A549 (cell line): ENCODE data around the gene NACC2. TPM values are rescaled to one million over a fixed set of nuclear protein-coding genes. Genes with fewer than 3 reads are reported as not detected.

ENCODE experiments used
- ATAC-seq, 2 experiments: fragments of 200-7000 bp in 1 of 2; fragments of >200 bp in 1 of 2; cut with Nextera tagmentation in 1 of 2; cut with Tn5 transposase in 1 of 2; 3 replicates each; pipeline versions ENCODE4 v1.8.0 to v1.9.1; 2018 to 2020; ENCODE audit warnings: mild to moderate bottlenecking in 1 of 2, moderate library complexity in 1 of 2
- CTCF ChIA-PET: fragments of 300-600 bp; sonication (Branson Sonifier 250); formaldehyde crosslinking; extraction: SDS; loops from one replicate; lab custom pipeline; 2021; ENCODE audit warnings: antibody characterized with exemption, inconsistent platforms; lab: Yijun Ruan, JAX
- POLR2A ChIA-PET: fragments of 350-600 bp; formaldehyde crosslinking; extraction: SDS; loops from one replicate; lab custom pipeline; 2021; ENCODE audit warnings: antibody characterized with exemption, inconsistent platforms; lab: Yijun Ruan, JAX
- DNase-seq, 2 experiments: peaks; one replicate each; pipeline versions ENCODE4 v3.0.0 to v3.0.0-alpha.2; 2011 to 2016; ENCODE audit warnings: low read depth in 1 of 2, low spot score in 1 of 2
- FAIRE-seq: peaks from 2 replicates; lab custom pipeline; 2011; peaks lifted over from hg19 to GRCh38; lab: Jason Lieb, UNC
- H3K27ac ChIP-seq, 2 experiments: fragments of >200 bp; sonication (Bioruptor Twin); formaldehyde crosslinking; 3 replicates each; pipeline ENCODE4 v1.5.1; 2016 to 2017
- H3K4me1 ChIP-seq: fragments of >200 bp; sonication (Bioruptor Twin); formaldehyde crosslinking; 3 replicates; pipeline ENCODE4 v1.6.1; 2016
- H3K4me2 ChIP-seq: fragments of >200 bp; sonication (Bioruptor Twin); formaldehyde crosslinking; 3 replicates; pipeline ENCODE4 v1.6.1; 2016
- H3K4me3 ChIP-seq: fragments of >200 bp; sonication (Bioruptor Twin); formaldehyde crosslinking; 3 replicates; pipeline ENCODE4 v1.5.1; 2016
- H3K9me3 ChIP-seq: fragments of >200 bp; sonication (Bioruptor Twin); formaldehyde crosslinking; 3 replicates; pipeline ENCODE4 v1.6.1; 2016
- CBX2 ChIP-seq: fragments of 200-600 bp; sonication (generic); IDR thresholded peaks from 2 replicates; pipeline ENCODE4 v1.6.1; 2016; ENCODE audit warnings: low read depth, mild to moderate bottlenecking, borderline replicate concordance
- CEBPB ChIP-seq, 2 experiments: fragments of >200 bp in 1 of 2; sonication (Bioruptor Twin) in 1 of 2; formaldehyde crosslinking in 1 of 2; IDR thresholded peaks; 2 replicates each; pipeline ENCODE4 v1.6.1; 2012 to 2016
- E2F6 ChIP-seq: IDR thresholded peaks from 2 replicates; pipeline ENCODE4 v1.6.1; 2012; ENCODE audit warnings: low read depth, borderline replicate concordance
- EHF ChIP-seq: fragments of 250-450 bp; sonication (Bioruptor Pico); IDR thresholded peaks from 2 replicates; pipeline ENCODE4 v1.5.0; 2020; ENCODE audit warnings: mild to moderate bottlenecking
- EHMT2 ChIP-seq: fragments of 200-600 bp; sonication (generic); IDR thresholded peaks from 2 replicates; pipeline ENCODE4 v1.6.1; 2016; ENCODE audit warnings: antibody characterized with exemption, low read depth, mild to moderate bottlenecking, moderate library complexity
- EP300 ChIP-seq, 2 experiments: fragments of >200 bp; sonication (Bioruptor Twin); formaldehyde crosslinking; IDR thresholded peaks; 2 replicates in 1 of 2; 3 replicates in 1 of 2; pipeline ENCODE4 v1.6.1; 2016 to 2017
- FOSL2 ChIP-seq, 2 experiments: fragments of 450-650 bp in 1 of 2; fragments of >200 bp in 1 of 2; sonication (Bioruptor Twin) in 1 of 2; formaldehyde crosslinking; IDR thresholded peaks; 2 replicates each; pipeline versions ENCODE4 v1.5.0 to v1.6.1; 2016 to 2020; ENCODE audit warnings: mild to moderate bottlenecking in 1 of 2, moderate library complexity in 1 of 2
- FOXS1 ChIP-seq: fragments of 250-450 bp; sonication (Bioruptor Pico); IDR thresholded peaks from 2 replicates; pipeline ENCODE4 v1.5.0; 2020; ENCODE audit warnings: mild to moderate bottlenecking, moderate library complexity
- HDAC2 ChIP-seq: fragments of 200-600 bp; sonication (generic); IDR thresholded peaks from 2 replicates; pipeline ENCODE4 v1.6.1; 2016
- HOXB13 ChIP-seq: fragments of 250-450 bp; sonication (Bioruptor Pico); IDR thresholded peaks from 2 replicates; pipeline ENCODE4 v1.5.0; 2020; ENCODE audit warnings: low read depth, mild to moderate bottlenecking, moderate library complexity
- HOXB5 ChIP-seq: fragments of 250-450 bp; sonication (Bioruptor Pico); IDR thresholded peaks from 2 replicates; pipeline ENCODE4 v1.5.0; 2020; ENCODE audit warnings: mild to moderate bottlenecking, moderate library complexity
- JUNB ChIP-seq: fragments of >200 bp; sonication (Bioruptor Twin); formaldehyde crosslinking; IDR thresholded peaks from 2 replicates; pipeline ENCODE4 v1.6.1; 2016
- KDM1A ChIP-seq: fragments of 200-600 bp; sonication (generic); IDR thresholded peaks from 2 replicates; pipeline ENCODE4 v1.6.1; 2016; ENCODE audit warnings: low read depth, mild to moderate bottlenecking
- KDM5A ChIP-seq: fragments of 200-600 bp; sonication (generic); IDR thresholded peaks from 2 replicates; pipeline ENCODE4 v1.6.1; 2016; ENCODE audit warnings: antibody characterized with exemption, mild to moderate bottlenecking
- MAFK ChIP-seq: fragments of 450-650 bp; IDR thresholded peaks from 2 replicates; pipeline ENCODE4 v1.6.1; 2014; ENCODE audit not compliant: partially characterized antibody
- MYC ChIP-seq: IDR thresholded peaks from 2 replicates; pipeline ENCODE4 v1.6.1; 2012; ENCODE audit warnings: mild to moderate bottlenecking, inconsistent platforms, low read length, improper control_type of control experiment, borderline replicate concordance
- NFE2L2 ChIP-seq: fragments of 150-350 bp; conservative IDR thresholded peaks from 2 replicates; pipeline ENCODE4 v1.6.1; 2014; ENCODE audit warnings: low read length
- NR3C1 ChIP-seq: fragments of >200 bp; sonication (Bioruptor Twin); formaldehyde crosslinking; IDR thresholded peaks from 3 replicates; pipeline ENCODE4 v1.6.1; 2017
- POLR2A ChIP-seq: IDR thresholded peaks from 2 replicates; pipeline ENCODE4 v1.6.1; 2012; ENCODE audit warnings: mild to moderate bottlenecking, low read length
- RCOR1 ChIP-seq: fragments of 150-350 bp; IDR thresholded peaks from 2 replicates; pipeline ENCODE4 v1.6.1; 2014; ENCODE audit warnings: antibody characterized with exemption, low read length, low read depth
- RNF2 ChIP-seq: fragments of 200-600 bp; sonication (generic); IDR thresholded peaks from 2 replicates; pipeline ENCODE4 v1.6.1; 2016; ENCODE audit warnings: low read depth, mild to moderate bottlenecking, antibody characterized with exemption, moderate library complexity, borderline replicate concordance
- SREBF2 ChIP-seq: fragments of 450-650 bp; IDR thresholded peaks from 2 replicates; pipeline ENCODE4 v1.6.1; 2014; ENCODE audit warnings: mild to moderate bottlenecking, moderate library complexity
- ZC3H11A ChIP-seq: fragments of 450-650 bp; IDR thresholded peaks from 2 replicates; pipeline ENCODE4 v1.6.1; 2014; ENCODE audit warnings: antibody characterized with exemption, mild to moderate bottlenecking
- ZNF302 ChIP-seq: fragments of 250-450 bp; sonication (Bioruptor Pico); IDR thresholded peaks from 2 replicates; pipeline ENCODE4 v1.9.0; 2021; ENCODE audit warnings: inconsistent platforms, mild to moderate bottlenecking, moderate library complexity
- WGBS: methylation state at CpG from one replicate; pipeline ENCODE4 v1.1.6; 2017; ENCODE audit errors: missing lambda C conversion rate; 5-methylcytosine and 5-hydroxymethylcytosine counted together
- polyA plus RNA-seq, 4 experiments: library from polyadenylated mRNA; depleted of rRNA in 3 of 4; stranded (reverse); fragments of >200 nt; fragmentation: RNase III in 1 of 4; extraction: RNeasy Plus Mini Kit Qiagen cat#74134 plus additional on column Dnase treatment in 1 of 4; gene quantifications; 2 replicates in 3 of 4; 3 replicates in 1 of 4; pipeline ENCODE4 v1.2.3, GENCODE V29; 2011 to 2017
- TF ChIP-seq, protein P1 (sequence below): fragments of >200 bp; sonication (Bioruptor Twin); formaldehyde crosslinking; IDR thresholded peaks from 3 replicates; pipeline ENCODE4 v1.5.1; 2016
- TF ChIP-seq, protein P2 (sequence below): IDR thresholded peaks from 2 replicates; pipeline ENCODE4 v1.6.1; 2012
- TF ChIP-seq, protein P3 (sequence below): IDR thresholded peaks from 2 replicates; pipeline ENCODE4 v1.6.1; 2012

The NACC2 gene
- polyA plus RNA-seq, 2 of the 4 experiments (the other 2 are of a cell fraction): 16.1 to 28.4 TPM

- no peaks in the 10 kb centered on the region for H3K9me3 ChIP-seq
- no peak overlapping the region for H3K4me3 ChIP-seq
- peaks cover 24% of the 10 kb centered on the region for H3K4me1 ChIP-seq
- peak overlapping the region in 1 of 2 experiments; percentile 16; a peak in 1 of 6 replicates for H3K27ac ChIP-seq
- FAIRE-seq (no peak), ATAC-seq (no peak), DNase-seq (no peak)
- 93% methylated on average over 22 of the region's 24 CpGs for WGBS
- POLR2A ChIA-PET: no interaction called here
- TF ChIP-seq EP300 (IDR thresholded peaks at IDR 0.05): no peak
- TF ChIP-seq, protein P1, sequence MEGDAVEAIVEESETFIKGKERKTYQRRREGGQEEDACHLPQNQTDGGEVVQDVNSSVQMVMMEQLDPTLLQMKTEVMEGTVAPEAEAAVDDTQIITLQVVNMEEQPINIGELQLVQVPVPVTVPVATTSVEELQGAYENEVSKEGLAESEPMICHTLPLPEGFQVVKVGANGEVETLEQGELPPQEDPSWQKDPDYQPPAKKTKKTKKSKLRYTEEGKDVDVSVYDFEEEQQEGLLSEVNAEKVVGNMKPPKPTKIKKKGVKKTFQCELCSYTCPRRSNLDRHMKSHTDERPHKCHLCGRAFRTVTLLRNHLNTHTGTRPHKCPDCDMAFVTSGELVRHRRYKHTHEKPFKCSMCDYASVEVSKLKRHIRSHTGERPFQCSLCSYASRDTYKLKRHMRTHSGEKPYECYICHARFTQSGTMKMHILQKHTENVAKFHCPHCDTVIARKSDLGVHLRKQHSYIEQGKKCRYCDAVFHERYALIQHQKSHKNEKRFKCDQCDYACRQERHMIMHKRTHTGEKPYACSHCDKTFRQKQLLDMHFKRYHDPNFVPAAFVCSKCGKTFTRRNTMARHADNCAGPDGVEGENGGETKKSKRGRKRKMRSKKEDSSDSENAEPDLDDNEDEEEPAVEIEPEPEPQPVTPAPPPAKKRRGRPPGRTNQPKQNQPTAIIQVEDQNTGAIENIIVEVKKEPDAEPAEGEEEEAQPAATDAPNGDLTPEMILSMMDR: no peak
- TF ChIP-seq KDM1A: no peak
- TF ChIP-seq HOXB5 (CRISPR knock-in tag): no peak
- TF ChIP-seq EHF (CRISPR knock-in tag): no peak
- no peak for TF ChIP-seq ZNF302 (CRISPR knock-in tag)
- no peak for TF ChIP-seq JUNB
- TF ChIP-seq FOXS1 (CRISPR knock-in tag): no peak
- no peak for TF ChIP-seq SREBF2
- CTCF ChIA-PET: interaction anchor here (1.6 to 4.0 kb wide), 3 partner anchors 31 to 119 kb away, joined by 5 to 30 read pairs (median 10); no protein-coding TSS in a partner anchor
- H3K4me2 ChIP-seq: no peak overlapping the region
Measured at GRCh38 chr9:136086213-136086881, 8.7 kb downstream of the NACC2 start.

- TF ChIP-seq RCOR1: no peak
- TF ChIP-seq, protein P1: no peak
- no peak for TF ChIP-seq CBX2
- TF ChIP-seq KDM5A: no peak
- no peak for TF ChIP-seq FOXS1 (CRISPR knock-in tag)
- TF ChIP-seq HOXB13 (CRISPR knock-in tag): no peak
- no peak for TF ChIP-seq EHMT2
- no peak for TF ChIP-seq RNF2
- Histone ChIP-seq H3K27ac (peak overlapping the region in 1 of 2 experiments; percentile 16; a peak in 1 of 6 replicates), H3K4me2 (no peak overlapping the region), H3K4me3 (no peak overlapping the region), H3K9me3 (no peaks in the 10 kb centered on the region), H3K4me1 (peaks cover 19% of the 10 kb centered on the region)
- WGBS: 91% methylated on average over 13 of the region's 16 CpGs
- POLR2A ChIA-PET: no interaction called here
- FAIRE-seq (no peak), ATAC-seq (0 out of 6 replicates have a peak, but pooled peaks of 1 of the 2 experiments have one; percentile 8), DNase-seq (no peak)
- CTCF ChIA-PET: interaction anchor here (1.6 to 4.0 kb wide), 3 partner anchors 32 to 118 kb away, joined by 5 to 30 read pairs (median 10); no protein-coding TSS in a partner anchor
Measured at GRCh38 chr9:136085815-136086212, 9.3 kb downstream of the NACC2 start.

DNA sequence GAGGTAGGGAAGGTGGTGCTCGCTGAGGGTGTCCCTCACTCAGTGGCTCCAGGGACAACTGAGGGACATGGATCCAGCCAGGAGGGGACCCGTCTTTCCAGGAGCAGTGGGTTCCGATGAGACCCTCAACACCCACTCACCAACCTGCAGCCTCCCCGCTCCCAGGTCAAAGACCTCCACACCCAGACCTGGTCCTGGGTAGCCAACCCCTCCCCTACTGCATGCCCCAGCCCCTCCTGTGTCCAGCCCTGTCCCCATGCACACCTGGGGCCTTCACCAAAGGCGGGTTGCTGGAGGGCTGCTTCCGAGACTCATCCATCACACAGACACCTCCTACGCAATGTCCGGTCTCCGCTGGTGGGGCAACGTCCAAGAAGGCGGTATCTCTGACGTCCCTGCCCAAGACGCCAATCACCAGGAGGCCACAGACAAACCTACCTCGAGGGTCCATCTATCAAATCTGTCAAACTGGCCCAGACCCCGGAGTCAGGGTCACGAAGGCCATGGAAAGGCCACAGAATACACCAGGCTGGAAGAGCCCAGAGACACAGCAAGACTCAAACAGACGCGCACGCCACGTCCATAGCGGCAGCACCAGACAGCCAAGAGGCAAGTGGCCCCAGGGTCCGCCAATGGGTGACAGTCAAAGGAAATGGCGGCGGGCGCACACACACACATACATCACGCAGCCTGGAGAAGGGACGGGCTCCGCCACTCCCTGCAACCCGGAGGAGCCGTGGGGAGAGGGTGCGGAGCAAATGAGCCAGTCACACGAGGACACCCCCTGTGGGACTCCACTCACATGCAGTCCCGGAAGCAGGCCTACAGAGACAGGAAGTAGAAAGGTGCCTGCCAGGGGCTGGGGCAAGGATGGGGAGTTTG, 10.8 kb downstream of the NACC2 start:
- no peaks in the 10 kb centered on the region for H3K9me3 ChIP-seq
- no peak overlapping the region for H3K4me2 ChIP-seq
- DNase-seq: no peak
- no peak overlapping the region for H3K27ac ChIP-seq
- H3K4me3 ChIP-seq: no peak overlapping the region
- POLR2A ChIA-PET: no interaction called here
- ATAC-seq: no peak
- peaks cover 19% of the 10 kb centered on the region for H3K4me1 ChIP-seq
- CTCF ChIA-PET: interaction anchor here (0.6 to 4.0 kb wide), 5 partner anchors 10 to 86 kb away, joined by 3 to 30 read pairs (median 3); no protein-coding TSS in a partner anchor
- 91% methylated on average over 31 of the region's 33 CpGs for WGBS
- FAIRE-seq: no peak
- no peak for TF ChIP-seq MYC
- TF ChIP-seq ZC3H11A: no peak
- TF ChIP-seq HDAC2: no peak
- no peak for TF ChIP-seq NFE2L2
- no peak for TF ChIP-seq NR3C1
- TF ChIP-seq ZNF302 (CRISPR knock-in tag): no peak
- no peak for TF ChIP-seq CBX2
- TF ChIP-seq, protein P2, sequence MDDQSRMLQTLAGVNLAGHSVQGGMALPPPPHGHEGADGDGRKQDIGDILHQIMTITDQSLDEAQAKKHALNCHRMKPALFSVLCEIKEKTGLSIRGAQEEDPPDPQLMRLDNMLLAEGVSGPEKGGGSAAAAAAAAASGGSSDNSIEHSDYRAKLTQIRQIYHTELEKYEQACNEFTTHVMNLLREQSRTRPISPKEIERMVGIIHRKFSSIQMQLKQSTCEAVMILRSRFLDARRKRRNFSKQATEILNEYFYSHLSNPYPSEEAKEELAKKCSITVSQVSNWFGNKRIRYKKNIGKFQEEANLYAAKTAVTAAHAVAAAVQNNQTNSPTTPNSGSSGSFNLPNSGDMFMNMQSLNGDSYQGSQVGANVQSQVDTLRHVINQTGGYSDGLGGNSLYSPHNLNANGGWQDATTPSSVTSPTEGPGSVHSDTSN: no peak
- no peak for TF ChIP-seq E2F6
- TF ChIP-seq EHMT2: no peak
- no peak for TF ChIP-seq POLR2A
- no peak for TF ChIP-seq CEBPB (IDR thresholded peaks at IDR 0.05)
- TF ChIP-seq, protein P3, sequence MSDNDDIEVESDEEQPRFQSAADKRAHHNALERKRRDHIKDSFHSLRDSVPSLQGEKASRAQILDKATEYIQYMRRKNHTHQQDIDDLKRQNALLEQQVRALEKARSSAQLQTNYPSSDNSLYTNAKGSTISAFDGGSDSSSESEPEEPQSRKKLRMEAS: no peak
- TF ChIP-seq MAFK: no peak
- no peak for TF ChIP-seq FOSL2 (IDR thresholded peaks at IDR 0.05)
- TF ChIP-seq FOSL2 (CRISPR knock-in tag; IDR thresholded peaks at IDR 0.05): no peak
